OCI-LY7 (cell line): ENCODE measurements around the gene CDKN2C. TPM values are rescaled to one million over a fixed set of nuclear protein-coding genes. Genes with fewer than 3 reads are reported as not detected.

Experiments
- BruUV-seq: library from RNA; stranded (reverse); fragments of 400-500 nt; replicated peaks from 2 replicates; lab custom pipeline; 2021; lab: Mats Ljungman, UMichigan
- CTCF ChIA-PET: fragments of 300-600 bp; sonication (Branson Sonifier 250); formaldehyde crosslinking; loops from one replicate; lab custom pipeline; 2022; ENCODE audit warnings: antibody characterized with exemption; ENCODE audit not compliant: unreplicated experiment; lab: Charles Lee
- POLR2A ChIA-PET: fragments of 300-600 bp; sonication (Branson Sonifier 250); formaldehyde crosslinking; loops from one replicate; lab custom pipeline; 2022; ENCODE audit warnings: antibody characterized with exemption; lab: Charles Lee
- DNase-seq: peaks from one replicate; pipeline ENCODE4 v3.0.0-alpha.2; 2015; ENCODE audit warnings: low spot score
- H2AFZ ChIP-seq: fragments of 200-600 bp; sonication (generic), shearing (Covaris generic); 2 replicates; pipeline ENCODE4 v1.6.1; 2014; ENCODE audit warnings: mild to moderate bottlenecking, antibody characterized with exemption, low read length, moderate library complexity
- H3K27ac ChIP-seq: fragments of 200-600 bp; sonication (generic); 2 replicates; pipeline ENCODE4 v1.5.1; 2014; ENCODE audit warnings: mixed run types, low read depth, mild to moderate bottlenecking, moderate library complexity, low read length, inconsistent platforms; ENCODE audit not compliant: poor library complexity, severe bottlenecking
- H3K36me3 ChIP-seq: fragments of 200-600 bp; sonication (generic); 2 replicates; pipeline ENCODE4 v1.6.1; 2014; ENCODE audit warnings: mild to moderate bottlenecking, antibody characterized with exemption, low read length, moderate library complexity, mixed read lengths; ENCODE audit not compliant: insufficient read depth
- H3K4me1 ChIP-seq: fragments of 200-600 bp; sonication (generic); 2 replicates; pipeline ENCODE4 v1.5.1; 2014; ENCODE audit warnings: mild to moderate bottlenecking, low read length; ENCODE audit not compliant: insufficient read depth, poor library complexity, severe bottlenecking
- H3K4me2 ChIP-seq: fragments of 200-600 bp; sonication (generic); 2 replicates; pipeline ENCODE4 v1.6.1; 2014; ENCODE audit warnings: mild to moderate bottlenecking, low read length
- H3K4me3 ChIP-seq: fragments of 200-600 bp; sonication (generic); 2 replicates; pipeline ENCODE4 v1.5.1; 2014; ENCODE audit warnings: mild to moderate bottlenecking, low read depth, low read length; ENCODE audit not compliant: poor library complexity, severe bottlenecking
- H3K79me2 ChIP-seq: fragments of 200-600 bp; sonication (generic); 2 replicates; pipeline ENCODE4 v1.6.1; 2016; ENCODE audit warnings: low read depth, mild to moderate bottlenecking, low read length, moderate library complexity, mixed read lengths; ENCODE audit not compliant: insufficient read depth
- H3K9me2 ChIP-seq: fragments of 200-600 bp; sonication (generic); 2 replicates; pipeline ENCODE4 v1.6.1; 2016; ENCODE audit warnings: mild to moderate bottlenecking, low read length, mixed read lengths; ENCODE audit not compliant: insufficient read depth
- H3K9me3 ChIP-seq: fragments of 200-600 bp; sonication (generic); 2 replicates; pipeline ENCODE4 v1.6.1; 2014; ENCODE audit warnings: mild to moderate bottlenecking, mixed run types, low read length, mixed read lengths
- H4K20me1 ChIP-seq: fragments of 200-600 bp; sonication (generic); 2 replicates; pipeline ENCODE4 v1.6.1; 2014; ENCODE audit warnings: mild to moderate bottlenecking, antibody characterized with exemption, low read length, moderate library complexity, mixed read lengths; ENCODE audit not compliant: insufficient read depth
- EZH2phosphoT487 ChIP-seq: fragments of 200-600 bp; sonication (generic); IDR thresholded peaks from 2 replicates; pipeline ENCODE4 v1.6.1; 2018; ENCODE audit warnings: low read depth, borderline replicate concordance, mild to moderate bottlenecking, mixed run types, antibody characterized with exemption, low read length, moderate library complexity, mixed read lengths
- intact Hi-C: fragments of 100-400 bp; cut with micrococcal nuclease; formaldehyde crosslinking; loops from one replicate; pipeline ENCODE4 v1.10.0; 2022; ENCODE audit not compliant: unreplicated experiment
- total RNA-seq, 2 experiments: library from RNA; depleted of rRNA in 1 of 2; stranded (reverse); fragments of >200 nt in 1 of 2; shearing (Covaris generic) in 1 of 2; gene quantifications; 2 replicates each; pipeline ENCODE4 v1.2.3, GENCODE V29; 2014 to 2022
- TF ChIP-seq, protein P1 (sequence below): fragments of 200-600 bp; sonication (generic); conservative IDR thresholded peaks from 2 replicates; pipeline ENCODE4 v1.5.1; 2014; ENCODE audit warnings: mild to moderate bottlenecking, antibody characterized with exemption, low read length, moderate library complexity, mixed read lengths

CDKN2C gene
- total RNA-seq, 2 experiments from 2014 or later = 46.6 to 71.0 TPM

- ChIA-PET POLR2A (no interaction called here), CTCF (no interaction called here)
- Histone ChIP-seq H3K9me3 (no peaks in the 10 kb centered on the region), H4K20me1 (no peaks in the 10 kb centered on the region), H3K4me2 (no peak overlapping the region), H2AFZ (no peak overlapping the region), H3K4me3 (no peak overlapping the region), H3K36me3 (no peaks in the 10 kb centered on the region), H3K4me1 (peaks cover 20% of the 10 kb centered on the region), H3K9me2 (no peaks in the 10 kb centered on the region), H3K27ac (no peak overlapping the region), H3K79me2 (peaks cover 9% of the 10 kb centered on the region; the same call in 1 of the 2 replicates)
- BruUV-seq = no TSS peak
- DNase-seq = no peak
- intact Hi-C loops = loop anchor here (5.0 to 10.0 kb wide), 2 partner anchors 552 to 910 kb away; partner anchors contain the start of genes EPS15 and NRDC
- TF ChIP-seq EZH2phosphoT487 = no peak
- TF ChIP-seq, protein P1, sequence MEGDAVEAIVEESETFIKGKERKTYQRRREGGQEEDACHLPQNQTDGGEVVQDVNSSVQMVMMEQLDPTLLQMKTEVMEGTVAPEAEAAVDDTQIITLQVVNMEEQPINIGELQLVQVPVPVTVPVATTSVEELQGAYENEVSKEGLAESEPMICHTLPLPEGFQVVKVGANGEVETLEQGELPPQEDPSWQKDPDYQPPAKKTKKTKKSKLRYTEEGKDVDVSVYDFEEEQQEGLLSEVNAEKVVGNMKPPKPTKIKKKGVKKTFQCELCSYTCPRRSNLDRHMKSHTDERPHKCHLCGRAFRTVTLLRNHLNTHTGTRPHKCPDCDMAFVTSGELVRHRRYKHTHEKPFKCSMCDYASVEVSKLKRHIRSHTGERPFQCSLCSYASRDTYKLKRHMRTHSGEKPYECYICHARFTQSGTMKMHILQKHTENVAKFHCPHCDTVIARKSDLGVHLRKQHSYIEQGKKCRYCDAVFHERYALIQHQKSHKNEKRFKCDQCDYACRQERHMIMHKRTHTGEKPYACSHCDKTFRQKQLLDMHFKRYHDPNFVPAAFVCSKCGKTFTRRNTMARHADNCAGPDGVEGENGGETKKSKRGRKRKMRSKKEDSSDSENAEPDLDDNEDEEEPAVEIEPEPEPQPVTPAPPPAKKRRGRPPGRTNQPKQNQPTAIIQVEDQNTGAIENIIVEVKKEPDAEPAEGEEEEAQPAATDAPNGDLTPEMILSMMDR = no peak
Measured at GRCh38 chr1:50964863-50965262, 5.2 kb upstream of the CDKN2C start.

DNA sequence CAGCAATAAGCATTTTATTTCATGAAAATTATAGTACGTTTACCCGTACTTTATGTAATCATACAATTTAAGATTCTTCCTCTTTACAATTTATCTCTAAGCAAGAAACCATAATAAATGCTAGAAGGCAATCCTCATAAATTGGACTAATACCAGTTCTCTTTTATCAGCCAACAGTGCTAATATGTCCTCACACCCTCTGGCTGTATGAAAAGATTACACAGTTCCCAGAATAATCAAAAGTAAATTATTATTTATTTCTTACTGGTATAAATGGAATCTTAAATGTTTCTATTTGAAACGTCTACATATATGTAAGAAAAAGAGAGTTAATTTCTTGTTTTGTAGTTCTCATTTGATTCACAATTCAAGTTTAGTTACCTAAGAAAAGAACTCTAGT is 3.1 kb upstream of the CDKN2C start:
- Histone ChIP-seq H4K20me1 (peaks cover 13% of the 10 kb centered on the region; the same call in 1 of the 2 replicates), H3K4me3 (peak overlapping the region; percentile 88), H3K4me1 (peaks cover 14% of the 10 kb centered on the region), H3K9me3 (no peaks in the 10 kb centered on the region), H3K9me2 (no peaks in the 10 kb centered on the region), H3K27ac (peak overlapping the region; percentile 89), H3K36me3 (peaks cover 10% of the 10 kb centered on the region; the same call in 1 of the 2 replicates), H2AFZ (peak overlapping the region; percentile 25; the same call in 1 of the 2 replicates), H3K79me2 (peaks cover 30% of the 10 kb centered on the region), H3K4me2 (peak overlapping the region; percentile 83)
- TF ChIP-seq, protein P1 = no peak
- TF ChIP-seq EZH2phosphoT487 = no peak
- BruUV-seq = no TSS peak
- POLR2A ChIA-PET = interaction anchor here (0.6 to 1.0 kb wide), 2 partner anchors 10 to 895 kb away, joined by 4 to 8 read pairs; no protein-coding TSS in a partner anchor
- DNase-seq = no peak
- CTCF ChIA-PET = no interaction called here
- intact Hi-C loops = loop anchor here (5.0 to 10.0 kb wide), 2 partner anchors 550 to 908 kb away; partner anchors contain the start of genes EPS15 and NRDC
